Measurements from ENCODE around the gene ACACB. TPM values are rescaled to one million over a fixed set of nuclear protein-coding genes. Genes with fewer than 3 reads are reported as not detected.
"Not testable (repeated sequence)": the region's sequence is repeated elsewhere in the genome, so short reads cannot be mapped to it uniquely, and the experiment has no call there.

ACACB gene
- polyA plus RNA-seq, 1 donor from 2014 or later = 0.22 TPM

DNA sequence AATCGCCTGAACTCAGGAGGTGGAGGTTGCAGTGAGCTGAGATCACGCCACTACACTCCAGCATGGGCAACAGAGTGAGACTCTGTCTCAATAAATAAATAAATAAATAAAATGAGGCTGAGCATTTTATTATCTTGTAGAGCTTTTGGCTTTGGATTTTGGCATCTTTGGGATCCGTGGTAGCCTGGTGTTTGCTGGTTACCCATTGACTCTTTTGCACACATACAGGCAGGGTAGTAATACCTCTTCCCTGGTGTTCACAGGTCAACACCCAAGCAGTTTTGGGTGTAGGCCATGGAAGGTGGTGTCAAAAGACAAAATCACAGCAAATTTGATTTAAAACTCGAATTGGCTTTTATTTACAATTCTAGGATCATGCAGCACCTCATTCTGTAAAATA lies 27.8 kb downstream of the ACACB start:
- Histone ChIP-seq H3K9ac (ENCODE audit: low read length) (no peak overlapping the region), H3K9me2 (ENCODE audit: insufficient read depth, low read length) (no peaks in the 10 kb centered on the region), H3K4me3 (ENCODE audit: low read length) (no peak overlapping the region)

DNA sequence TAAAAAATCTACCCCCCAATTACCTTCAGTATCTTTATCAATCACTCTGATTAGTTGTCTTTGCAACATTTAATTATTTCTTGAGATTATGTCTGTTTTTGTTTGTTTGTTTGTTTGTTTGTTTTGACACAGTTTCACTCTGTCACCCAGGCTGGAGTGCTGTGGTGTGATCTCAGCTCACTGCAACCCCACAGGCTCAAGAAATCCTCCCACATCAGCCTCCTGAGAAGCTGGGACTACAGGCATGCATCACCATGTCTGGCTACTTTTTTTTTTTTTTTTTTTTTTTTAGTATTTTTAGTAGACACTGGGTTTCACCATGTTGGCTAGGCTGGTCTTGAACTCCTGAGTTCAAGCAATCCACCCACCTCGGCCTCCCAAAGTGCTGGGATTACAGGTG lies 30.7 kb downstream of the ACACB start:
- not testable (repeated sequence) for H3K9me3 ChIP-seq (ENCODE audit: low read length); H3K9me2 ChIP-seq (ENCODE audit: insufficient read depth, low read length); H3K27ac ChIP-seq (ENCODE audit: low read length); H4K20me1 ChIP-seq (ENCODE audit: insufficient read depth); H3K4me3 ChIP-seq (ENCODE audit: low read length); H3K4me2 ChIP-seq (ENCODE audit: low read length); H3F3A ChIP-seq (ENCODE audit: insufficient read depth, low read length, poor library complexity, severe bottlenecking); H2AFZ ChIP-seq (ENCODE audit: low read depth, low read length); H3K27me3 ChIP-seq (ENCODE audit: insufficient read depth, low read depth, low read length); H3K36me3 ChIP-seq (ENCODE audit: insufficient read depth, low read length); H3K9ac ChIP-seq (ENCODE audit: low read length); H3K79me2 ChIP-seq (replicated peaks; ENCODE audit: insufficient read depth, low read length)

More for the DNA sequence above, 27.8 kb downstream of the ACACB start:
- Histone ChIP-seq H3K9me3 (ENCODE audit: low read length) (no peaks in the 10 kb centered on the region), H3K36me3 (ENCODE audit: insufficient read depth, low read length) (no peaks in the 10 kb centered on the region), H3K27ac (ENCODE audit: low read length) (no peak overlapping the region), H2AFZ (ENCODE audit: low read depth, low read length) (no peak overlapping the region), H4K20me1 (ENCODE audit: insufficient read depth) (no peaks in the 10 kb centered on the region), H3K4me2 (ENCODE audit: low read length) (no peak overlapping the region), H3K79me2 (replicated peaks; ENCODE audit: insufficient read depth, low read length) (no peaks in the 10 kb centered on the region), H3F3A (ENCODE audit: insufficient read depth, low read length, poor library complexity, severe bottlenecking) (no peaks in the 10 kb centered on the region), H3K27me3 (ENCODE audit: insufficient read depth, low read depth, low read length) (no peaks in the 10 kb centered on the region)
- TF ChIP-seq, protein P1, sequence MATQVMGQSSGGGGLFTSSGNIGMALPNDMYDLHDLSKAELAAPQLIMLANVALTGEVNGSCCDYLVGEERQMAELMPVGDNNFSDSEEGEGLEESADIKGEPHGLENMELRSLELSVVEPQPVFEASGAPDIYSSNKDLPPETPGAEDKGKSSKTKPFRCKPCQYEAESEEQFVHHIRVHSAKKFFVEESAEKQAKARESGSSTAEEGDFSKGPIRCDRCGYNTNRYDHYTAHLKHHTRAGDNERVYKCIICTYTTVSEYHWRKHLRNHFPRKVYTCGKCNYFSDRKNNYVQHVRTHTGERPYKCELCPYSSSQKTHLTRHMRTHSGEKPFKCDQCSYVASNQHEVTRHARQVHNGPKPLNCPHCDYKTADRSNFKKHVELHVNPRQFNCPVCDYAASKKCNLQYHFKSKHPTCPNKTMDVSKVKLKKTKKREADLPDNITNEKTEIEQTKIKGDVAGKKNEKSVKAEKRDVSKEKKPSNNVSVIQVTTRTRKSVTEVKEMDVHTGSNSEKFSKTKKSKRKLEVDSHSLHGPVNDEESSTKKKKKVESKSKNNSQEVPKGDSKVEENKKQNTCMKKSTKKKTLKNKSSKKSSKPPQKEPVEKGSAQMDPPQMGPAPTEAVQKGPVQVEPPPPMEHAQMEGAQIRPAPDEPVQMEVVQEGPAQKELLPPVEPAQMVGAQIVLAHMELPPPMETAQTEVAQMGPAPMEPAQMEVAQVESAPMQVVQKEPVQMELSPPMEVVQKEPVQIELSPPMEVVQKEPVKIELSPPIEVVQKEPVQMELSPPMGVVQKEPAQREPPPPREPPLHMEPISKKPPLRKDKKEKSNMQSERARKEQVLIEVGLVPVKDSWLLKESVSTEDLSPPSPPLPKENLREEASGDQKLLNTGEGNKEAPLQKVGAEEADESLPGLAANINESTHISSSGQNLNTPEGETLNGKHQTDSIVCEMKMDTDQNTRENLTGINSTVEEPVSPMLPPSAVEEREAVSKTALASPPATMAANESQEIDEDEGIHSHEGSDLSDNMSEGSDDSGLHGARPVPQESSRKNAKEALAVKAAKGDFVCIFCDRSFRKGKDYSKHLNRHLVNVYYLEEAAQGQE (IDR thresholded peaks at IDR 0.05; ENCODE audit: borderline replicate concordance) = no peak
- TF ChIP-seq POLR2AphosphoS5 (IDR thresholded peaks at IDR 0.05) = no peak
- no peak for TF ChIP-seq TAF1 (IDR thresholded peaks at IDR 0.05; ENCODE audit: low read depth)
- no peak for TF ChIP-seq RAD21 (conservative IDR thresholded peaks at IDR 0.05)
- TF ChIP-seq EP300 (conservative IDR thresholded peaks at IDR 0.05; ENCODE audit: poor library complexity, severe bottlenecking) = no peak
- TF ChIP-seq SMC3 (conservative IDR thresholded peaks at IDR 0.05; ENCODE audit: poor library complexity) = no peak
- TF ChIP-seq MXI1 (conservative IDR thresholded peaks at IDR 0.05; ENCODE audit: poor library complexity, severe bottlenecking) = no peak
- TF ChIP-seq, protein P2, sequence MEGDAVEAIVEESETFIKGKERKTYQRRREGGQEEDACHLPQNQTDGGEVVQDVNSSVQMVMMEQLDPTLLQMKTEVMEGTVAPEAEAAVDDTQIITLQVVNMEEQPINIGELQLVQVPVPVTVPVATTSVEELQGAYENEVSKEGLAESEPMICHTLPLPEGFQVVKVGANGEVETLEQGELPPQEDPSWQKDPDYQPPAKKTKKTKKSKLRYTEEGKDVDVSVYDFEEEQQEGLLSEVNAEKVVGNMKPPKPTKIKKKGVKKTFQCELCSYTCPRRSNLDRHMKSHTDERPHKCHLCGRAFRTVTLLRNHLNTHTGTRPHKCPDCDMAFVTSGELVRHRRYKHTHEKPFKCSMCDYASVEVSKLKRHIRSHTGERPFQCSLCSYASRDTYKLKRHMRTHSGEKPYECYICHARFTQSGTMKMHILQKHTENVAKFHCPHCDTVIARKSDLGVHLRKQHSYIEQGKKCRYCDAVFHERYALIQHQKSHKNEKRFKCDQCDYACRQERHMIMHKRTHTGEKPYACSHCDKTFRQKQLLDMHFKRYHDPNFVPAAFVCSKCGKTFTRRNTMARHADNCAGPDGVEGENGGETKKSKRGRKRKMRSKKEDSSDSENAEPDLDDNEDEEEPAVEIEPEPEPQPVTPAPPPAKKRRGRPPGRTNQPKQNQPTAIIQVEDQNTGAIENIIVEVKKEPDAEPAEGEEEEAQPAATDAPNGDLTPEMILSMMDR (IDR thresholded peaks at IDR 0.05; ENCODE audit: poor library complexity, severe bottlenecking) = no peak
- no peak for TF ChIP-seq EZH2 (IDR thresholded peaks at IDR 0.05; ENCODE audit: borderline replicate concordance, insufficient read depth, low read length, poor library complexity, severe bottlenecking)

DNA sequence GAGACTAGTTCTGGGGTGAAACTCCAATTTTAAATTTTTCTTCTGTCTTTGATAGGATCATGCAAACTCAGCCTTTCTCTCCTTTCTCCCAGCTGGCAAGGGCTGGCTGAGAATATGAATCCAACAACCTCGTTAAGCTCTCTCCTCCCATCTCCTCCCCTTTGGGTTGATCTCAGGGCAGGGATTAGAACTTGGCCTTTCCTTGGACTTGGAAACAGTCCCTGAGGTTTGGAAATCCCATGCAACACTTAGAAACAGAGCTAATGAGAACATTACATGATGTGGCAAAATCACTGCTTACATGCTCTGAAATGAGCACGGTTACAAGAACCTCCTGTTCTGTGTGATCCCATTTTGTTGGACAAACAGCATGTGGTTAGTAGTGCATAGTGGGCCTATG lies 31.6 kb downstream of the ACACB start:
- H4K20me1 ChIP-seq (ENCODE audit: insufficient read depth) = no peaks in the 10 kb centered on the region

More for the DNA sequence above, 31.6 kb downstream of the ACACB start:
- H3K27me3 ChIP-seq (ENCODE audit: insufficient read depth, low read depth, low read length) = no peaks in the 10 kb centered on the region
- H3K9me2 ChIP-seq (ENCODE audit: insufficient read depth, low read length) = no peaks in the 10 kb centered on the region
- H3K9ac ChIP-seq (ENCODE audit: low read length) = no peak overlapping the region
- H3K4me2 ChIP-seq (ENCODE audit: low read length) = no peak overlapping the region
- no peaks in the 10 kb centered on the region for H3K36me3 ChIP-seq (ENCODE audit: insufficient read depth, low read length)
- H3K4me3 ChIP-seq (ENCODE audit: low read length) = no peak overlapping the region
- H3K9me3 ChIP-seq (ENCODE audit: low read length) = no peaks in the 10 kb centered on the region
- no peak overlapping the region for H2AFZ ChIP-seq (ENCODE audit: low read depth, low read length)
- no peaks in the 10 kb centered on the region for H3K79me2 ChIP-seq (replicated peaks; ENCODE audit: insufficient read depth, low read length)
- no peaks in the 10 kb centered on the region for H3F3A ChIP-seq (ENCODE audit: insufficient read depth, low read length, poor library complexity, severe bottlenecking)
- TF ChIP-seq MXI1 (conservative IDR thresholded peaks at IDR 0.05; ENCODE audit: poor library complexity, severe bottlenecking) = no peak
- TF ChIP-seq SMC3 (conservative IDR thresholded peaks at IDR 0.05; ENCODE audit: poor library complexity) = no peak
- TF ChIP-seq POLR2AphosphoS5 (IDR thresholded peaks at IDR 0.05) = no peak
- no peak for TF ChIP-seq RAD21 (conservative IDR thresholded peaks at IDR 0.05)
- no peak overlapping the region for H3K27ac ChIP-seq (ENCODE audit: low read length)

All from neural cell (in vitro differentiated cells).